OCI-LY7 (cell line): ENCODE results near the gene IL17REL. TPM values are rescaled to one million over a fixed set of nuclear protein-coding genes. Genes with fewer than 3 reads are reported as not detected.

Experiments
- BruUV-seq: library from RNA; stranded (reverse); fragments of 400-500 nt; replicated peaks from 2 replicates; lab custom pipeline; 2021; lab: Mats Ljungman, UMichigan
- CTCF ChIA-PET: fragments of 300-600 bp; sonication (Branson Sonifier 250); formaldehyde crosslinking; loops from one replicate; lab custom pipeline; 2022; ENCODE audit warnings: antibody characterized with exemption; ENCODE audit not compliant: unreplicated experiment; lab: Charles Lee
- POLR2A ChIA-PET: fragments of 300-600 bp; sonication (Branson Sonifier 250); formaldehyde crosslinking; loops from one replicate; lab custom pipeline; 2022; ENCODE audit warnings: antibody characterized with exemption; lab: Charles Lee
- DNase-seq: peaks from one replicate; pipeline ENCODE4 v3.0.0-alpha.2; 2015; ENCODE audit warnings: low spot score
- H2AFZ ChIP-seq: fragments of 200-600 bp; sonication (generic), shearing (Covaris generic); 2 replicates; pipeline ENCODE4 v1.6.1; 2014; ENCODE audit warnings: mild to moderate bottlenecking, antibody characterized with exemption, low read length, moderate library complexity
- H3K27ac ChIP-seq: fragments of 200-600 bp; sonication (generic); 2 replicates; pipeline ENCODE4 v1.5.1; 2014; ENCODE audit warnings: mixed run types, low read depth, mild to moderate bottlenecking, moderate library complexity, low read length, inconsistent platforms; ENCODE audit not compliant: poor library complexity, severe bottlenecking
- H3K36me3 ChIP-seq: fragments of 200-600 bp; sonication (generic); 2 replicates; pipeline ENCODE4 v1.6.1; 2014; ENCODE audit warnings: mild to moderate bottlenecking, antibody characterized with exemption, low read length, moderate library complexity, mixed read lengths; ENCODE audit not compliant: insufficient read depth
- H3K4me1 ChIP-seq: fragments of 200-600 bp; sonication (generic); 2 replicates; pipeline ENCODE4 v1.5.1; 2014; ENCODE audit warnings: mild to moderate bottlenecking, low read length; ENCODE audit not compliant: insufficient read depth, poor library complexity, severe bottlenecking
- H3K4me2 ChIP-seq: fragments of 200-600 bp; sonication (generic); 2 replicates; pipeline ENCODE4 v1.6.1; 2014; ENCODE audit warnings: mild to moderate bottlenecking, low read length
- H3K4me3 ChIP-seq: fragments of 200-600 bp; sonication (generic); 2 replicates; pipeline ENCODE4 v1.5.1; 2014; ENCODE audit warnings: mild to moderate bottlenecking, low read depth, low read length; ENCODE audit not compliant: poor library complexity, severe bottlenecking
- H3K79me2 ChIP-seq: fragments of 200-600 bp; sonication (generic); 2 replicates; pipeline ENCODE4 v1.6.1; 2016; ENCODE audit warnings: low read depth, mild to moderate bottlenecking, low read length, moderate library complexity, mixed read lengths; ENCODE audit not compliant: insufficient read depth
- H3K9me2 ChIP-seq: fragments of 200-600 bp; sonication (generic); 2 replicates; pipeline ENCODE4 v1.6.1; 2016; ENCODE audit warnings: mild to moderate bottlenecking, low read length, mixed read lengths; ENCODE audit not compliant: insufficient read depth
- H3K9me3 ChIP-seq: fragments of 200-600 bp; sonication (generic); 2 replicates; pipeline ENCODE4 v1.6.1; 2014; ENCODE audit warnings: mild to moderate bottlenecking, mixed run types, low read length, mixed read lengths
- H4K20me1 ChIP-seq: fragments of 200-600 bp; sonication (generic); 2 replicates; pipeline ENCODE4 v1.6.1; 2014; ENCODE audit warnings: mild to moderate bottlenecking, antibody characterized with exemption, low read length, moderate library complexity, mixed read lengths; ENCODE audit not compliant: insufficient read depth
- EZH2phosphoT487 ChIP-seq: fragments of 200-600 bp; sonication (generic); IDR thresholded peaks from 2 replicates; pipeline ENCODE4 v1.6.1; 2018; ENCODE audit warnings: low read depth, borderline replicate concordance, mild to moderate bottlenecking, mixed run types, antibody characterized with exemption, low read length, moderate library complexity, mixed read lengths
- intact Hi-C: fragments of 100-400 bp; cut with micrococcal nuclease; formaldehyde crosslinking; loops from one replicate; pipeline ENCODE4 v1.10.0; 2022; ENCODE audit not compliant: unreplicated experiment
- total RNA-seq, 2 experiments: library from RNA; depleted of rRNA in 1 of 2; stranded (reverse); fragments of >200 nt in 1 of 2; shearing (Covaris generic) in 1 of 2; gene quantifications; 2 replicates each; pipeline ENCODE4 v1.2.3, GENCODE V29; 2014 to 2022
- TF ChIP-seq, protein P1 (sequence below): fragments of 200-600 bp; sonication (generic); conservative IDR thresholded peaks from 2 replicates; pipeline ENCODE4 v1.5.1; 2014; ENCODE audit warnings: mild to moderate bottlenecking, antibody characterized with exemption, low read length, moderate library complexity, mixed read lengths

The IL17REL gene
- total RNA-seq, 2 experiments from 2014 or later: 0.03 TPM; not detected in 1

DNA sequence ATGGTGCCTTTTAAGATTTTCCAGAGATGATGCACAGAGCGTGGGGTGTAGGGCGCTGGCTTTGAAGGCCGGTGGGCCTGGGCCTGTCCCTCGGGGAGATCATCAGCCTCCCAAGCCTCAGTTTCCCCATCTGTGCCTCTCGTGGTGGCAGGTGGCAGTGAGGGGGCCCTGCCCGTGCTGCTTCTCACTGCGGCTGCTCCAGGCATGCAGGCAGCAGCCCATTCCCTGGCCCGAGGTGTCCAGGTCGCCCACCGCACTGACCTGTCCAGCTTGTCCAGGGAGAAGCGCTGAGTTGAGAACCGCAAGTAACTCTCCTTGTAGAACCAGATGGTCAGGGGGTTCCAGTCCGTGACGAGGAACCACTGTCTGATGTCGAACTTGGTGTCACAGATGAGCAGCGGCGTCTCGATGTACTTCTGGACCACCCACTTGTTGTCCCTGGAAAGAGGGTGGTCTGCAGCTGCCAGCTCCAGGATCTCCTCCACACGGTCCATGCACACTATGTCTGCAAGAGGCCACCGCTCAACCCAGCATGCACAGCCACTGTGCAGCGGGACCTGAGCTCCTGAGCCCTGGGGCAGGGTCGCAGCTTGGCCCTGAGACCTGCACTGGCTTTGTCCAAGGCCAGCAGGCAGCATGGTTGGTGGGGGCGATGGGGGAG, 20.5 kb upstream of the IL17REL start:
- ChIA-PET CTCF (no interaction called here), POLR2A (no interaction called here)
- no peak for TF ChIP-seq EZH2phosphoT487
- TF ChIP-seq, protein P1, sequence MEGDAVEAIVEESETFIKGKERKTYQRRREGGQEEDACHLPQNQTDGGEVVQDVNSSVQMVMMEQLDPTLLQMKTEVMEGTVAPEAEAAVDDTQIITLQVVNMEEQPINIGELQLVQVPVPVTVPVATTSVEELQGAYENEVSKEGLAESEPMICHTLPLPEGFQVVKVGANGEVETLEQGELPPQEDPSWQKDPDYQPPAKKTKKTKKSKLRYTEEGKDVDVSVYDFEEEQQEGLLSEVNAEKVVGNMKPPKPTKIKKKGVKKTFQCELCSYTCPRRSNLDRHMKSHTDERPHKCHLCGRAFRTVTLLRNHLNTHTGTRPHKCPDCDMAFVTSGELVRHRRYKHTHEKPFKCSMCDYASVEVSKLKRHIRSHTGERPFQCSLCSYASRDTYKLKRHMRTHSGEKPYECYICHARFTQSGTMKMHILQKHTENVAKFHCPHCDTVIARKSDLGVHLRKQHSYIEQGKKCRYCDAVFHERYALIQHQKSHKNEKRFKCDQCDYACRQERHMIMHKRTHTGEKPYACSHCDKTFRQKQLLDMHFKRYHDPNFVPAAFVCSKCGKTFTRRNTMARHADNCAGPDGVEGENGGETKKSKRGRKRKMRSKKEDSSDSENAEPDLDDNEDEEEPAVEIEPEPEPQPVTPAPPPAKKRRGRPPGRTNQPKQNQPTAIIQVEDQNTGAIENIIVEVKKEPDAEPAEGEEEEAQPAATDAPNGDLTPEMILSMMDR: no peak
- Histone ChIP-seq H3K36me3 (no peaks in the 10 kb centered on the region), H4K20me1 (no peaks in the 10 kb centered on the region), H3K9me2 (no peaks in the 10 kb centered on the region), H3K4me2 (no peak overlapping the region), H3K4me1 (peaks cover 7% of the 10 kb centered on the region), H3K4me3 (no peak overlapping the region), H3K9me3 (no peaks in the 10 kb centered on the region), H3K27ac (no peak overlapping the region), H3K79me2 (no peaks in the 10 kb centered on the region), H2AFZ (no peak overlapping the region)
- intact Hi-C loops: loop anchor here (5.0 kb wide), 2 partner anchors 41 to 56 kb away; no protein-coding TSS in a partner anchor
- no TSS peak for BruUV-seq
- no peak for DNase-seq

DNA sequence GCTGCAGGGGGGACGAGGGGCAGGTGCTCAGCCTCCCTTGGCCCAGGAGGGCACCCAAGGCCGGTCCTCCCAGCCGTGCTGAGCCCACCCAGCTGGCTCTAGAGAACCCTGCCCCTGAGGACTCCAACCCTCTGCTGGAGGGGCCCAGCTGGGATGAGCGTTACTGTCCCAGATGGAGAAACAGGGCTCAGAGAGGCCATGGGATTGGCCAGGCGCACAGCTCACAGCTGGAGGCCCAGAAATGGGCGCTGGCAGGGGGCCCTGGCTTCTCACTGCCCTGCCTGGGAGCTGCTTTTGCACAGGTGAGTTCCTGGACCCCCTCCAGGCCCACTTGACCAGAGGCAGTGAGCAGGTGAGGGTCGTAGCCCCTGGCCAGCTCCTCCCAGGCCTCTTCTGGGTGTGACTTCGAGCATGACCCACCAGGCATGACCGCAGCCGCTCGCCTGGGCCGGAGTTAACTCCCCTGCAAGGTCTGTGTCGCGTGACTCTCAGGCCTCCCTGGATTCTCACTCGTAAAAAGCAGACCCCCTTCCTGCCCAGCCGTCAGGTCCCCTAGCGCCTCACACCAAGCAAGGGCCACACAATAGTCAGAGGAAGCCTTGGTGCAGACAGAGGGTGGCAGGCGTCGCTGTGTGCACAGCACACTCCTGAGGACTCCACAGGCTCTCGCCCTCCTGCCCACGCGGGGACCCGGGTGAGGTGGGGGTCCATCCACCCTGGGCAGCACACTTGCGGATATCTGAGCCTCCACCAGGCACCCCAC, 19.7 kb upstream of the IL17REL start:
- TF ChIP-seq EZH2phosphoT487: no peak
- TF ChIP-seq, protein P1: no peak
- POLR2A ChIA-PET: interaction anchor here (0.6 kb wide), 1 partner anchor 74 kb away, joined by 3 read pairs; no protein-coding TSS in a partner anchor
- Histone ChIP-seq H3K4me3 (no peak overlapping the region), H3K4me2 (no peak overlapping the region), H3K4me1 (peaks cover 7% of the 10 kb centered on the region), H3K9me3 (no peaks in the 10 kb centered on the region), H3K36me3 (no peaks in the 10 kb centered on the region), H3K9me2 (no peaks in the 10 kb centered on the region), H4K20me1 (no peaks in the 10 kb centered on the region), H3K79me2 (no peaks in the 10 kb centered on the region), H2AFZ (no peak overlapping the region), H3K27ac (no peak overlapping the region)
- DNase-seq: no peak
- intact Hi-C loops: loop anchor here (5.0 kb wide), 2 partner anchors 40 to 55 kb away; no protein-coding TSS in a partner anchor
- BruUV-seq: no TSS peak
- CTCF ChIA-PET: no interaction called here
